ENCODE data around the gene SMIM32. TPM values are rescaled to one million over a fixed set of nuclear protein-coding genes. Genes with fewer than 3 reads are reported as not detected.
A peak's percentile ranks its signal among the peaks of the same experiment; 100 is the strongest.

SMIM32 gene
- total and polyA plus RNA-seq, 2 experiments from 2014 or later = 1.9 to 3.9 TPM

DNA sequence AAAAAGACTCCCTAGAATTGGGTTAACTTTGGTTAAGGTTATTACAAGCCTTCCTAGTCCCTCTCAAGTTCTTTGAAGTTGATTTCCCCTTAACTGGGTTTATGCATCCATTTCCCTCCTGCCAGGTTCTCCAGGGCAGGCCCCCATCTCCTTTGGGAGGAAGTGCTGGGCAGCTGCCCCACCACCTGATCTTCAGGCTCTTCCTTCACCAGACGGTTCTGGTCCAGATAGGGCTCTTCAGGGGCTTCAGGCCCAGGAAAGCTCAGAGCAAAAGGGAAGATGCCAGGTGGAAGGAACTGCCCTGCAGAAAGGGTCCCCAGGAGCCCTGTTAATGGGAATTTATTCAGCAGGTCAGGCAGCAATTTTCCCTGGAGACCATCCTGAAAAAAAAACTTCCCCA lies 2.1 kb downstream of the SMIM32 start:
- Histone ChIP-seq H3K4me2 (peak overlapping the region; percentile 100), H3K4me1 (ENCODE audit: insufficient read depth) (peaks cover 34% of the 10 kb centered on the region), H3K36me3 (replicated peaks; ENCODE audit: insufficient read depth, low read depth) (no peaks in the 10 kb centered on the region), H3K79me2 (no peaks in the 10 kb centered on the region), H3K9me3 (ENCODE audit: low read depth) (no peaks in the 10 kb centered on the region), H2AFZ (no peak overlapping the region), H4K20me1 (ENCODE audit: insufficient read depth, poor library complexity, severe bottlenecking) (no peaks in the 10 kb centered on the region), H3K4me3 (no peak overlapping the region), H3K9me2 (replicated peaks; ENCODE audit: insufficient read depth) (no peaks in the 10 kb centered on the region), H3K27ac (no peak overlapping the region), H3K27me3 (peaks cover 31% of the 10 kb centered on the region)
- TF ChIP-seq, protein P1, sequence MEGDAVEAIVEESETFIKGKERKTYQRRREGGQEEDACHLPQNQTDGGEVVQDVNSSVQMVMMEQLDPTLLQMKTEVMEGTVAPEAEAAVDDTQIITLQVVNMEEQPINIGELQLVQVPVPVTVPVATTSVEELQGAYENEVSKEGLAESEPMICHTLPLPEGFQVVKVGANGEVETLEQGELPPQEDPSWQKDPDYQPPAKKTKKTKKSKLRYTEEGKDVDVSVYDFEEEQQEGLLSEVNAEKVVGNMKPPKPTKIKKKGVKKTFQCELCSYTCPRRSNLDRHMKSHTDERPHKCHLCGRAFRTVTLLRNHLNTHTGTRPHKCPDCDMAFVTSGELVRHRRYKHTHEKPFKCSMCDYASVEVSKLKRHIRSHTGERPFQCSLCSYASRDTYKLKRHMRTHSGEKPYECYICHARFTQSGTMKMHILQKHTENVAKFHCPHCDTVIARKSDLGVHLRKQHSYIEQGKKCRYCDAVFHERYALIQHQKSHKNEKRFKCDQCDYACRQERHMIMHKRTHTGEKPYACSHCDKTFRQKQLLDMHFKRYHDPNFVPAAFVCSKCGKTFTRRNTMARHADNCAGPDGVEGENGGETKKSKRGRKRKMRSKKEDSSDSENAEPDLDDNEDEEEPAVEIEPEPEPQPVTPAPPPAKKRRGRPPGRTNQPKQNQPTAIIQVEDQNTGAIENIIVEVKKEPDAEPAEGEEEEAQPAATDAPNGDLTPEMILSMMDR (IDR thresholded peaks at IDR 0.05; ENCODE audit: poor library complexity) = no peak
- TF ChIP-seq EZH2phosphoT487 (IDR thresholded peaks at IDR 0.05; ENCODE audit: low read depth, severe bottlenecking, unreplicated experiment) (no peak), EZH2 (IDR thresholded peaks at IDR 0.05; ENCODE audit: borderline replicate concordance) (no peak)
- no peak for DNase-seq (ENCODE audit: low spot score)
- WGBS (ENCODE audit: low lambda C conversion rate, missing lambda C conversion rate) = 70% methylated on average over 1 of the region's 1 CpG

DNA sequence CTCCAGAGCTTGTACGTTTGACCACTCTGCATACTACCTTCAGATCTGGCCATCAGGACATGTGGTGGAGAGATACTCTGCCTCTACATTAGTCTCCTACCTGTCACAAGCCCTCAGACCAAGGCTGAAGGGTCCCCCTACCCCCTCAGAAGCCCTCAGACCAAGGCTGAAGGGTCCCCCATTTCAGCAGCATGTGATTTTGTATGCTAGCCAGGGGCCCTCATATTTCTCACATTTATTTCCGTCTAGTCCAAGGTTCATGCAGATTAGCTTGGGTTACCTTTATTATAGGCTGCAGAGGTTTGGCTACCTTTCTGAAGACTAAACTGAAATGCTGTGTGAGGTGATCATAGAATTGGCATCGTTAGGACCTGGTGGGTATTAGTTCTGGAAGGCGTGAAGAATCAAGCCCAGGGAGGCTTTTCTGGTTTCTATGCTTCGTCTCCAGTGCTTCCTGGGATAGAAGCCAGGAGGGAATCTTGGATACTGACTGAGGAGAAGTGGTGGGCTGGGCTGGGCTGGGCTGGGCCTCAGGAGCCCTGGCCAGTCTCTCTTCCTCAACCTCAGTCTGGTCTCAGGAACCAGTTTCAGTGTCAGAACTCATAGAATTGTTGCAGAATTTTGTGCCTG lies 2.8 kb downstream of the SMIM32 start:
- no peak for DNase-seq (ENCODE audit: low spot score)
- Histone ChIP-seq H3K4me3 (no peak overlapping the region), H3K27me3 (peaks cover 31% of the 10 kb centered on the region), H3K4me2 (peak overlapping the region; percentile 100), H3K36me3 (replicated peaks; ENCODE audit: insufficient read depth, low read depth) (no peaks in the 10 kb centered on the region), H3K79me2 (no peaks in the 10 kb centered on the region), H3K9me3 (ENCODE audit: low read depth) (no peaks in the 10 kb centered on the region), H3K4me1 (ENCODE audit: insufficient read depth) (peaks cover 34% of the 10 kb centered on the region), H3K27ac (no peak overlapping the region), H3K9me2 (replicated peaks; ENCODE audit: insufficient read depth) (no peaks in the 10 kb centered on the region), H2AFZ (no peak overlapping the region), H4K20me1 (ENCODE audit: insufficient read depth, poor library complexity, severe bottlenecking) (no peaks in the 10 kb centered on the region)
- TF ChIP-seq EZH2phosphoT487 (IDR thresholded peaks at IDR 0.05; ENCODE audit: low read depth, severe bottlenecking, unreplicated experiment) (no peak), EZH2 (IDR thresholded peaks at IDR 0.05; ENCODE audit: borderline replicate concordance) (no peak)
- TF ChIP-seq, protein P1 (IDR thresholded peaks at IDR 0.05; ENCODE audit: poor library complexity) = no peak
- 80% methylated on average over 5 of the region's 5 CpGs for WGBS (ENCODE audit: low lambda C conversion rate, missing lambda C conversion rate)

DNA sequence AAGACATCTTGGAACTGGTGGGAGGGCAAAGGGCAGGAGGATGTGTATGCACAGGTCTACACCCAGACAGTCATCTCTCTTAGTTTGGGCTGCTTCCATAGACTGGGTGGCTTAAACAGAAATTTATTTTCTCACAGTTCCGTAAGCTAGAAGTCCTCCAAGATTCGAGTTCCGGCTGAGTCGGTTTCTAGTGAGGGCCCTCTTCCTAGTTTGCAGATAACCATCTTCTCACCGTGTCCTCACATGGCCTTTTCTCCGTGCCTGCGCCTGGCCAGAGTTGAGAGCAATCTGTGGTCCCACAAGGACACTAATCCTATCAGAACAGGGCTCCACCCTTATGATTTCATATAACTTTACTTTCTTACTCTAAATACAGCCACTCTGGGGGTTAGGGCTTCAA lies 4.1 kb downstream of the SMIM32 start:
- Histone ChIP-seq H3K9me2 (replicated peaks; ENCODE audit: insufficient read depth) (no peaks in the 10 kb centered on the region), H3K4me1 (ENCODE audit: insufficient read depth) (peaks cover 35% of the 10 kb centered on the region), H3K27me3 (peaks cover 28% of the 10 kb centered on the region), H3K9me3 (ENCODE audit: low read depth) (no peaks in the 10 kb centered on the region), H3K79me2 (no peaks in the 10 kb centered on the region), H3K4me2 (no peak overlapping the region), H2AFZ (no peak overlapping the region), H3K27ac (no peak overlapping the region), H3K36me3 (replicated peaks; ENCODE audit: insufficient read depth, low read depth) (no peaks in the 10 kb centered on the region), H3K4me3 (no peak overlapping the region), H4K20me1 (ENCODE audit: insufficient read depth, poor library complexity, severe bottlenecking) (no peaks in the 10 kb centered on the region)
- DNase-seq (ENCODE audit: low spot score) = no peak
- WGBS (ENCODE audit: low lambda C conversion rate, missing lambda C conversion rate) = 94% methylated on average over 7 of the region's 7 CpGs
- TF ChIP-seq, protein P1 (IDR thresholded peaks at IDR 0.05; ENCODE audit: poor library complexity) = no peak
- no peak for TF ChIP-seq EZH2phosphoT487 (IDR thresholded peaks at IDR 0.05; ENCODE audit: low read depth, severe bottlenecking, unreplicated experiment)
- TF ChIP-seq EZH2 (IDR thresholded peaks at IDR 0.05; ENCODE audit: borderline replicate concordance) = no peak
